Suprapubic skin (tissue), 4 donors: ENCODE results near the gene FXYD5.

ENCODE experiments used
- POLR2A ChIP-seq, 2 donors: fragments of 450-650 bp; IDR thresholded peaks; one replicate each; pipeline ENCODE4 v1.6.1; 2017; ENCODE audit warnings: antibody characterized with exemption in 2 of 2, mild to moderate bottlenecking in 2 of 2, moderate library complexity in 2 of 2
- POLR2AphosphoS5 ChIP-seq, 3 donors: sonication (generic); formaldehyde crosslinking; IDR thresholded peaks; one replicate each; pipeline ENCODE4 v1.6.1; 2017; ENCODE audit warnings: antibody characterized with exemption in 3 of 3
- TF ChIP-seq, protein P1 (sequence below), 2 donors: fragments of 200-600 bp in 1 of 2; fragments of 450-650 bp in 1 of 2; sonication (generic) in 1 of 2; IDR thresholded peaks; one replicate each; pipeline ENCODE4 v1.5.1; 2016 to 2019; ENCODE audit warnings: antibody characterized with exemption in 2 of 2, mild to moderate bottlenecking in 1 of 2, moderate library complexity in 1 of 2

DNA sequence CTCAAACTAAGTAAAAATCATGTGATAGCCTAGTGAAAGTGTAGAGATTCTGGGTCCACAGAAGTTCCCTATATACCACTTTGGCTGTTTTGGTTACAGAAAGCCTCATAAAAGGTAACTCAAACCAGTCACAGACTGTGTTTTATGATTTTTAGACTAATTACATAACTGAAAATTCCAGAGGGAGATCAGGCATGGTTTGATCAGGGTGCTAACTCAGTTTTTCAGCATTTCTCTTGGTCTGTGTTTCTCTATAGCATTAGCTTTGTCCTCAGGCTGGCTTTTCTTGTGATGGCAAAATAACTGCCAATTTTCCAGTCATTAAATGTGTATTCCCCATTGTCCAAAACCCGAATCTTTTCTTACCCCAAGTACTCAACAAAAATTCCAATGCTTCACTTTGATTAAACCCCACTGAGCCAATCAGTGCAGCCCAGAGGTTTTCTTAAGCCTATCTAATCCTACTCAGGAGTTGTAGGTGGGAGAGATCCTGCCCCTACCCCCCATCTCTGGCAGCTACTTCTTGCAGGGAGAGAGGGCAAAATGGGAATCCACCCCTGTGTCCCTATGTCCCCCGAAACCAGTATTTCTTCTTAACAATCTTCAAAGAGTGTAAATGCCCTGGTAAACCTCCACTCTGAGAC, 47.5 kb upstream of the FXYD5 start:
- no peak for TF ChIP-seq POLR2A (IDR thresholded peaks at IDR 0.05)
- TF ChIP-seq, protein P1, sequence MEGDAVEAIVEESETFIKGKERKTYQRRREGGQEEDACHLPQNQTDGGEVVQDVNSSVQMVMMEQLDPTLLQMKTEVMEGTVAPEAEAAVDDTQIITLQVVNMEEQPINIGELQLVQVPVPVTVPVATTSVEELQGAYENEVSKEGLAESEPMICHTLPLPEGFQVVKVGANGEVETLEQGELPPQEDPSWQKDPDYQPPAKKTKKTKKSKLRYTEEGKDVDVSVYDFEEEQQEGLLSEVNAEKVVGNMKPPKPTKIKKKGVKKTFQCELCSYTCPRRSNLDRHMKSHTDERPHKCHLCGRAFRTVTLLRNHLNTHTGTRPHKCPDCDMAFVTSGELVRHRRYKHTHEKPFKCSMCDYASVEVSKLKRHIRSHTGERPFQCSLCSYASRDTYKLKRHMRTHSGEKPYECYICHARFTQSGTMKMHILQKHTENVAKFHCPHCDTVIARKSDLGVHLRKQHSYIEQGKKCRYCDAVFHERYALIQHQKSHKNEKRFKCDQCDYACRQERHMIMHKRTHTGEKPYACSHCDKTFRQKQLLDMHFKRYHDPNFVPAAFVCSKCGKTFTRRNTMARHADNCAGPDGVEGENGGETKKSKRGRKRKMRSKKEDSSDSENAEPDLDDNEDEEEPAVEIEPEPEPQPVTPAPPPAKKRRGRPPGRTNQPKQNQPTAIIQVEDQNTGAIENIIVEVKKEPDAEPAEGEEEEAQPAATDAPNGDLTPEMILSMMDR (IDR thresholded peaks at IDR 0.05) = no peak
- no peak for TF ChIP-seq POLR2AphosphoS5 (IDR thresholded peaks at IDR 0.05)
